HepG2 (cell line): Measurements from ENCODE around the gene MRPL30. TPM values are rescaled to one million over a fixed set of nuclear protein-coding genes. Genes with fewer than 3 reads are reported as not detected.

Source experiments
- CAMTA2 ChIP-seq: sonication (generic); formaldehyde crosslinking; IDR thresholded peaks from 2 replicates; pipeline ENCODE4 v1.4.0; 2020; ENCODE audit warnings: mild to moderate bottlenecking, missing genetic modification reagents, borderline replicate concordance
- CREB1 ChIP-seq, 2 experiments: fragments of 450-650 bp in 1 of 2; IDR thresholded peaks; 2 replicates each; pipeline ENCODE4 v1.6.1; 2016 to 2017; ENCODE audit warnings: control low read depth in 1 of 2, mild to moderate bottlenecking in 1 of 2, missing compliant biosample characterization in 1 of 2, missing genetic modification characterization in 1 of 2
- EEA1 ChIP-seq: sonication (generic); formaldehyde crosslinking; IDR thresholded peaks from 2 replicates; pipeline ENCODE4 v1.5.1; 2020; ENCODE audit warnings: mild to moderate bottlenecking, missing genetic modification reagents, borderline replicate concordance
- HHEX ChIP-seq: IDR thresholded peaks from 2 replicates; pipeline ENCODE4 v1.6.1; 2016; ENCODE audit warnings: control low read depth
- HNRNPUL1 ChIP-seq: fragments of 200-400 bp; formaldehyde crosslinking; IDR thresholded peaks from 2 replicates; pipeline ENCODE4 v1.6.1; 2017; ENCODE audit warnings: low read depth, mild to moderate bottlenecking, low read length, moderate library complexity
- IRF2 ChIP-seq: IDR thresholded peaks from 2 replicates; pipeline ENCODE4 v1.6.1; 2018; ENCODE audit warnings: missing genetic modification reagents, missing compliant biosample characterization
- IRX3 ChIP-seq: sonication (generic); formaldehyde crosslinking; IDR thresholded peaks from 2 replicates; pipeline ENCODE4 v1.8.1; 2023; ENCODE audit warnings: mild to moderate bottlenecking, low read depth, missing genetic modification reagents, borderline replicate concordance
- NCOA5 ChIP-seq: sonication (generic); formaldehyde crosslinking; IDR thresholded peaks from 2 replicates; pipeline ENCODE4 v1.4.0; 2020; ENCODE audit warnings: missing genetic modification reagents
- TOE1 ChIP-seq: sonication (generic); formaldehyde crosslinking; IDR thresholded peaks from 2 replicates; pipeline ENCODE4 v1.4.0; 2020; ENCODE audit warnings: mild to moderate bottlenecking, missing genetic modification reagents
- ZBTB7B ChIP-seq: sonication (generic); formaldehyde crosslinking; IDR thresholded peaks from 2 replicates; pipeline ENCODE4 v1.4.0; 2020; ENCODE audit warnings: missing genetic modification reagents
- ZNF12 ChIP-seq: sonication (generic); formaldehyde crosslinking; IDR thresholded peaks from 2 replicates; pipeline ENCODE4 v1.5.0; 2020; ENCODE audit warnings: missing genetic modification reagents
- ZNF253 ChIP-seq: sonication (generic); formaldehyde crosslinking; IDR thresholded peaks from 2 replicates; pipeline ENCODE4 v1.8.0; 2022; ENCODE audit warnings: mild to moderate bottlenecking, missing genetic modification reagents, borderline replicate concordance
- ZNF296 ChIP-seq: sonication (generic); formaldehyde crosslinking; conservative IDR thresholded peaks from 2 replicates; pipeline ENCODE4 v1.5.0; 2020; ENCODE audit warnings: mild to moderate bottlenecking, missing genetic modification reagents
- ZNF33B ChIP-seq: sonication (generic); formaldehyde crosslinking; IDR thresholded peaks from 2 replicates; pipeline ENCODE4 v1.5.1; 2020; ENCODE audit warnings: mild to moderate bottlenecking, missing genetic modification reagents
- ZNF562 ChIP-seq: sonication (generic); formaldehyde crosslinking; IDR thresholded peaks from 2 replicates; pipeline ENCODE4 v1.8.0; 2022; ENCODE audit warnings: missing genetic modification reagents, borderline replicate concordance
- polyA plus RNA-seq, 8 experiments: library from polyadenylated mRNA; depleted of rRNA in 3 of 8; stranded (reverse) in 7 of 8; unstranded in 1 of 8; fragments of >200 nt; fragmentation: Illumina TruSeq in 4 of 8; extraction: Trizol in 4 of 8; gene quantifications; 2 replicates each; pipeline versions ENCODE4 v1.2.1 to v1.2.3, GENCODE V29; 2011 to 2016; ENCODE audit warnings: low read depth in 4 of 8, missing spikeins in 1 of 8, mixed read lengths in 1 of 8; ENCODE audit not compliant: insufficient read depth in 1 of 8
- total RNA-seq, 5 experiments: library from RNA; depleted of rRNA; stranded (reverse); fragments of >200 nt; fragmentation: Illumina TruSeq; extraction: Trizol; gene quantifications; 2 replicates each; pipeline ENCODE4 v1.2.3, GENCODE V29; 2016; ENCODE audit warnings: low read depth in 1 of 5
- TF ChIP-seq, protein P1 (sequence below): sonication (generic); formaldehyde crosslinking; conservative IDR thresholded peaks from 2 replicates; pipeline ENCODE4 v1.8.0; 2022; ENCODE audit warnings: missing genetic modification reagents
- TF ChIP-seq, protein P2 (sequence below): sonication (generic); formaldehyde crosslinking; IDR thresholded peaks from 2 replicates; pipeline ENCODE4 v1.5.1; 2020; ENCODE audit warnings: missing genetic modification reagents, mild to moderate bottlenecking, borderline replicate concordance
- TF ChIP-seq, protein P3 (sequence below): sonication (generic); formaldehyde crosslinking; IDR thresholded peaks from 2 replicates; pipeline ENCODE4 v1.4.0; 2020; ENCODE audit warnings: missing genetic modification reagents, borderline replicate concordance
- TF ChIP-seq, protein P4 (sequence below): sonication (generic); formaldehyde crosslinking; IDR thresholded peaks from 2 replicates; pipeline ENCODE4 v1.5.0; 2020; ENCODE audit warnings: missing genetic modification reagents

MRPL30 gene
- total and polyA plus RNA-seq, 2 of the 13 experiments (the other 11 are each of a cell fraction or from before 2014, with no cell fraction given): 30.2 to 75.3 TPM

DNA sequence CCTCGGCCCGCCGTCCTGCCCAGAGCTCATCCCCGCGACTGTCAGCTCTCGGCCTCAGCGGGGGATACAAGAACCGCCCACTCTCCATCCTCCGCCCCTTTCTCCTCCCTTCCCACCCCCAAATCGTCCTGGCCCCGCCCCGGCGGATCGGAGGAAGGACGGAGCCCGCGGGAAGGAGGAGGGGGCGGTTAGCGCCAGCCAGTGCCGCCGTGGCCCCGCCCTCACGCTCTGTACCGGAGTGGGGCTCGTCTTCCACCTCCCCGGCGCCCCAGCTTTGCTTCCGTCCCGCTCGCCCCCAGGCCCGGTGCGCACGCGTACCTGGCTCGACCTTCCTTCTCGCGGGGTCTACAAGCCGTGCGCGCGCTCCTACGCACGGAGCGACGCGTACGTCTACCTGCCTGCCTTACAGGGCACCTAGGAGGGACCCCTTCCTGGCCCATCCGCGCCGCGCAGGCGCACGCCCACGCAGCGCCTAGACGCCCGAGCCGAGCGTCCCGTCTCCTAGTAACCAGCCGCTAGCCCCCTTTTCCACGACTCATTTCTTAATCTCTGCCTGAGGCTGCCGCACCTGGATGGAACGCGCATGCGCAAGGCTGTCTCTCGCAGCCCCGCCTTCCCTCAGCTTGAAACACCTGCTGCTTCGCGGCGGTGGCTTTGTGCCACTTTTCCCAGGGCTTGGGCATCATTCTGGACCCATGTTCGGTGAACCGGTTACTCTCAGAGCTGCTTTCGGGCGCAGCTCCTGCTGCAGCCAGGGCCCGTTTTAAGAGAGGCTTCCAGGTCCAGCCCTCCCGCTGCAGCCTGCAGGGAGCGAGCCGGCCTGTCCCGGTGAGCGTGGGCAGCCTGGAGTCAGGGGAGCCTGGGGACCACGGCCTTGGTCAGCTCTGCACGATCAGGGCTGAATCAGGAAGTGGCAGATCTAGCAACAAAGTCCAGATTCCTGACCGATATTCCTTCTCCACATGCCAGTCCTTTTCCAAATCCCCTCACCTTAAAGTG is 39.6 kb upstream of the MRPL30 start, which contains the start of gene C2orf15 (continued):
- TF ChIP-seq, protein P1, sequence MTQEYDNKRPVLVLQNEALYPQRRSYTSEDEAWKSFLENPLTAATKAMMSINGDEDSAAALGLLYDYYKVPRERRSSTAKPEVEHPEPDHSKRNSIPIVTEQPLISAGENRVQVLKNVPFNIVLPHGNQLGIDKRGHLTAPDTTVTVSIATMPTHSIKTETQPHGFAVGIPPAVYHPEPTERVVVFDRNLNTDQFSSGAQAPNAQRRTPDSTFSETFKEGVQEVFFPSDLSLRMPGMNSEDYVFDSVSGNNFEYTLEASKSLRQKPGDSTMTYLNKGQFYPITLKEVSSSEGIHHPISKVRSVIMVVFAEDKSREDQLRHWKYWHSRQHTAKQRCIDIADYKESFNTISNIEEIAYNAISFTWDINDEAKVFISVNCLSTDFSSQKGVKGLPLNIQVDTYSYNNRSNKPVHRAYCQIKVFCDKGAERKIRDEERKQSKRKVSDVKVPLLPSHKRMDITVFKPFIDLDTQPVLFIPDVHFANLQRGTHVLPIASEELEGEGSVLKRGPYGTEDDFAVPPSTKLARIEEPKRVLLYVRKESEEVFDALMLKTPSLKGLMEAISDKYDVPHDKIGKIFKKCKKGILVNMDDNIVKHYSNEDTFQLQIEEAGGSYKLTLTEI: no peak
- TF ChIP-seq, protein P2, sequence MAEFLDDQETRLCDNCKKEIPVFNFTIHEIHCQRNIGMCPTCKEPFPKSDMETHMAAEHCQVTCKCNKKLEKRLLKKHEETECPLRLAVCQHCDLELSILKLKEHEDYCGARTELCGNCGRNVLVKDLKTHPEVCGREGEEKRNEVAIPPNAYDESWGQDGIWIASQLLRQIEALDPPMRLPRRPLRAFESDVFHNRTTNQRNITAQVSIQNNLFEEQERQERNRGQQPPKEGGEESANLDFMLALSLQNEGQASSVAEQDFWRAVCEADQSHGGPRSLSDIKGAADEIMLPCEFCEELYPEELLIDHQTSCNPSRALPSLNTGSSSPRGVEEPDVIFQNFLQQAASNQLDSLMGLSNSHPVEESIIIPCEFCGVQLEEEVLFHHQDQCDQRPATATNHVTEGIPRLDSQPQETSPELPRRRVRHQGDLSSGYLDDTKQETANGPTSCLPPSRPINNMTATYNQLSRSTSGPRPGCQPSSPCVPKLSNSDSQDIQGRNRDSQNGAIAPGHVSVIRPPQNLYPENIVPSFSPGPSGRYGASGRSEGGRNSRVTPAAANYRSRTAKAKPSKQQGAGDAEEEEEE (CRISPR knock-in tag): 0 out of 2 replicates have a peak, but pooled peaks have one; percentile 65
- TF ChIP-seq CAMTA2 (CRISPR knock-in tag) (peak; percentile 99), ZNF296 (CRISPR knock-in tag) (peak; percentile 73; the same call in 1 of the 2 replicates), ZNF33B (peak; percentile 24; the same call in 1 of the 2 replicates), ZNF562 (no peak), HNRNPUL1 (no peak), IRX3 (CRISPR knock-in tag) (0 out of 2 replicates have a peak, but pooled peaks have one; percentile 50), ZNF12 (CRISPR knock-in tag) (0 out of 2 replicates have a peak, but pooled peaks have one; percentile 38), EEA1 (CRISPR knock-in tag) (no peak), NCOA5 (CRISPR knock-in tag) (no peak), TOE1 (CRISPR knock-in tag) (no peak; the same call in 1 of the 2 replicates), CREB1 (IDR thresholded peaks at IDR 0.05) (peak; percentile 45), CREB1 (CRISPR knock-in tag; IDR thresholded peaks at IDR 0.05) (peak; percentile 47), ZNF253 (CRISPR knock-in tag) (peak; percentile 85; the same call in 1 of the 2 replicates), IRF2 (CRISPR knock-in tag) (no peak; the same call in 1 of the 2 replicates), ZBTB7B (CRISPR knock-in tag) (no peak; the same call in none of the 2 replicates), HHEX (no peak)
- TF ChIP-seq, protein P3, sequence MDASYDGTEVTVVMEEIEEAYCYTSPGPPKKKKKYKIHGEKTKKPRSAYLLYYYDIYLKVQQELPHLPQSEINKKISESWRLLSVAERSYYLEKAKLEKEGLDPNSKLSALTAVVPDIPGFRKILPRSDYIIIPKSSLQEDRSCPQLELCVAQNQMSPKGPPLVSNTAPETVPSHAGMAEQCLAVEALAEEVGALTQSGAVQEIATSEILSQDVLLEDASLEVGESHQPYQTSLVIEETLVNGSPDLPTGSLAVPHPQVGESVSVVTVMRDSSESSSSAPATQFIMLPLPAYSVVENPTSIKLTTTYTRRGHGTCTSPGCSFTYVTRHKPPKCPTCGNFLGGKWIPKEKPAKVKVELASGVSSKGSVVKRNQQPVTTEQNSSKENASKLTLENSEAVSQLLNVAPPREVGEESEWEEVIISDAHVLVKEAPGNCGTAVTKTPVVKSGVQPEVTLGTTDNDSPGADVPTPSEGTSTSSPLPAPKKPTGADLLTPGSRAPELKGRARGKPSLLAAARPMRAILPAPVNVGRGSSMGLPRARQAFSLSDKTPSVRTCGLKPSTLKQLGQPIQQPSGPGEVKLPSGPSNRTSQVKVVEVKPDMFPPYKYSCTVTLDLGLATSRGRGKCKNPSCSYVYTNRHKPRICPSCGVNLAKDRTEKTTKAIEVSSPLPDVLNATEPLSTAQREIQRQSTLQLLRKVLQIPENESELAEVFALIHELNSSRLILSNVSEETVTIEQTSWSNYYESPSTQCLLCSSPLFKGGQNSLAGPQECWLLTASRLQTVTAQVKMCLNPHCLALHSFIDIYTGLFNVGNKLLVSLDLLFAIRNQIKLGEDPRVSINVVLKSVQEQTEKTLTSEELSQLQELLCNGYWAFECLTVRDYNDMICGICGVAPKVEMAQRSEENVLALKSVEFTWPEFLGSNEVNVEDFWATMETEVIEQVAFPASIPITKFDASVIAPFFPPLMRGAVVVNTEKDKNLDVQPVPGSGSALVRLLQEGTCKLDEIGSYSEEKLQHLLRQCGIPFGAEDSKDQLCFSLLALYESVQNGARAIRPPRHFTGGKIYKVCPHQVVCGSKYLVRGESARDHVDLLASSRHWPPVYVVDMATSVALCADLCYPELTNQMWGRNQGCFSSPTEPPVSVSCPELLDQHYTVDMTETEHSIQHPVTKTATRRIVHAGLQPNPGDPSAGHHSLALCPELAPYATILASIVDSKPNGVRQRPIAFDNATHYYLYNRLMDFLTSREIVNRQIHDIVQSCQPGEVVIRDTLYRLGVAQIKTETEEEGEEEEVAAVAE: no peak
- TF ChIP-seq, protein P4, sequence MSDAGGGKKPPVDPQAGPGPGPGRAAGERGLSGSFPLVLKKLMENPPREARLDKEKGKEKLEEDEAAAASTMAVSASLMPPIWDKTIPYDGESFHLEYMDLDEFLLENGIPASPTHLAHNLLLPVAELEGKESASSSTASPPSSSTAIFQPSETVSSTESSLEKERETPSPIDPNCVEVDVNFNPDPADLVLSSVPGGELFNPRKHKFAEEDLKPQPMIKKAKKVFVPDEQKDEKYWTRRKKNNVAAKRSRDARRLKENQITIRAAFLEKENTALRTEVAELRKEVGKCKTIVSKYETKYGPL (CRISPR knock-in tag): no peak
